ENCODE measurements around the gene RANBP17.
"Not testable (repeated sequence)": the region's sequence is repeated elsewhere in the genome, so short reads cannot be mapped to it uniquely, and the experiment has no call there.

Gene RANBP17

GRCh38 chr5:170861917-170862766 is at the start of gene RANBP17:
Gene RANBP17, plus strand, starts transcription at chr5:170862018.
- DNase-seq (ENCODE audit: low read depth) = no peak

- no peak for DNase-seq (ENCODE audit: low read depth)
Observed at GRCh38 chr5:170813231-170813630, 48.6 kb upstream of the RANBP17 start.

GRCh38 chr5:170817195-170817594 is 44.6 kb upstream of the RANBP17 start:
- DNase-seq (ENCODE audit: low read depth) = no peak

DNA sequence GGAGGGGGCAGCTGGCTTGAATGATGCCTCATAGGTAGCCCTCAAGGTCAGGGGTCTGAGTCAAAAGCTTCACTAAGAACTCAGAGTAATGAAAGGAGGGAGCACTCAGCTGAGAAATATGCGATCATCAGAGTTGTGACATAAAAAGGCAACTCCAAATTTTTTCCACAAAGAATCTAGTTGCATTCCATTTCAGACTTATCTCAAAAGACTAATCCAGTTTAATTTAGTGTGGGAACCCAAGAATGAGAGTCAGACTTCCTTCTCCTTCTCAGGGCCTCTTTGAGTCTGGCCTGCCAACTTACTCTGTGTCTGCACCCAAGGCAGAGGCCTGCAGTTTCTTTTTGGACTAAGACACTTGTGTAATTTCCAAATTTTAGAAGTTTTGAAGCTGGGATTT is 43.6 kb upstream of the RANBP17 start:
- DNase-seq (ENCODE audit: low read depth) = no peak

GRCh38 chr5:170819824-170820223 is 42.0 kb upstream of the RANBP17 start:
- no peak for DNase-seq (ENCODE audit: low read depth)

DNA sequence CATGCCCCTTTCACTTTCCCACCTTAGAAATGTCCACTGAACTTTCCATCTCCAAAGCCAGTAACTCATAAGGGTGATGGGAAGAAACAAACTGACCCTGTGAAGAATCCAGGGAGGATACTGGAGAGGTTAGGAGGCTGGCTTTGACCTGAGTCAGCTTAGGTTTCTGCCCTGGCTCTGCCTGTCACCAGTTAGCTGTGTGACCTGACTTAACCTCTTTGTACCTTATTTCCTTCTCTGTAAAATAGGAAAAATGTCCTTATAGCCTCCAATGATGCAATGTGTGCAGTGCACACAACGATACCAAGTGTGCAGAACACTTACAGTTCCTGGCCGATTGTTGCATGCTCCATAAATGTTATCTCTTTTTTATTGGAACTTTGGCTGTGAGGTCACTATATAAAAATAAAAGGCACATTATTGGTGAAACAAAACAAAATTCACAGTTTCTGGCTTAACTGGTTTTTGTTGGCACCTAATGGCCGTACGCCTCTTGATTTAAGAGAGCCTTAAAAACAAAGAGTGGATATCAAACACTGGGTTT is 40.5 kb upstream of the RANBP17 start:
- DNase-seq (ENCODE audit: low read depth) = no peak

- no peak for DNase-seq (ENCODE audit: low read depth)
Observed at GRCh38 chr5:170826117-170826516, 35.7 kb upstream of the RANBP17 start.

GRCh38 chr5:170832241-170832640 is 29.6 kb upstream of the RANBP17 start:
- DNase-seq (ENCODE audit: low read depth) = no peak

GRCh38 chr5:170833981-170834380 is 27.8 kb upstream of the RANBP17 start:
- not testable (repeated sequence) for DNase-seq (ENCODE audit: low read depth)

DNA sequence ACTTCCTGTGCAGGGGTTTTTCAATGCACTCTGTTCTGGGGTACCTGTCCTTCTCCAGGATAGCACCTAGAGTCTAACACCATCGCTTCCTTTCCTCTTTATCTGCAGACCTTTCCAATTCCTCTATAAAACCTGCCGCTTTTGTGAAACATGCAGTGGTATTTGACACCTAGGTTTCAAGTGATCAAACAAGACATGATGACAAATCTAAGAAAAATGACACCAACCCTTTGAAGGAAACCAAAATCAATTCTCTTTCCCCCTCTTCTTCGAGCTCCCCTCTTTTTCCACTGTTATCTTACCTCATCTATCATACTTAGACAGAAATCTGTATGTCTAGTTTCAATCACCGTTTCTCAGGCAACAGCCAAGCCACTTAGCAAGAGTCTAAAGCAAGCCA is 25.6 kb upstream of the RANBP17 start:
- DNase-seq (ENCODE audit: low read depth) = no peak

GRCh38 chr5:170843870-170844269 is 17.9 kb upstream of the RANBP17 start:
- no peak for DNase-seq (ENCODE audit: low read depth)

DNA sequence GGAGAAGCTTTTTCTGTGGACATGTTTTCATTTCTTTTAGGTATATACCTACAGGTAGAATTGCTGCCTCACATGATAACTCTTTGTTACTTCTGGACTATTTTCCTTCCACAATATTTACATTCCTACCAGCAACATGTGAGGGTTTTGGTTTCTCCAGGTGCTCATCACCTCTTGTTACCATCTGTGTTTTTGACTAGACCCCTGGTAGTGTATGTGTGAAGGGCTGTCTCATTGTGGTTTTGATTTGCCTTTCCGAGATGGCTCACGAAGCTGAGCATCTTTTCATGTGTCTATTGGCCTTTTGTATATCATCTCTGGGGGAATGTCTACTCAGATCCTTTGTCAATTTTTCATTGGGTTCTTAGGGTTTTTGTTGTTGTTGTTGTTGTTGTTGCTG is 17.2 kb upstream of the RANBP17 start:
- DNase-seq (ENCODE audit: low read depth) = no peak

DNA sequence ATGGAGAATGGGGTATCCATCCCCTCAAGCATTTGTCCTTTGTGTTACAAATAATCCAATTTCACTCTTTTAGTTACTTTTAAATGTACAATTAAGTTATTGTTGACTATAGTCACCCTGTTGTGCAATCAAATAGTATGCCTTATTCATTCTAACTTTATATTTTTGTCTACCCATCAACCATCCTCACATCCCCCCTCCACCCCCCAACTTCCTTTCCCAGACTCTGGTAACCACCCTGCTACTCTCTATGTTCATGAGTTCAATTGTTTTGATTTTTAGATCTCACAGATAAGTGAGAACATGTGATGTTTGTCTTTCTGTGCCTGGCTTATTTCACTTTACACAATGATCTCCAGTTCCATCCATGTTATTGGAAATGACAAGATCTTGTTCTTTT is 15.4 kb upstream of the RANBP17 start:
- DNase-seq (ENCODE audit: low read depth) = no peak

DNA sequence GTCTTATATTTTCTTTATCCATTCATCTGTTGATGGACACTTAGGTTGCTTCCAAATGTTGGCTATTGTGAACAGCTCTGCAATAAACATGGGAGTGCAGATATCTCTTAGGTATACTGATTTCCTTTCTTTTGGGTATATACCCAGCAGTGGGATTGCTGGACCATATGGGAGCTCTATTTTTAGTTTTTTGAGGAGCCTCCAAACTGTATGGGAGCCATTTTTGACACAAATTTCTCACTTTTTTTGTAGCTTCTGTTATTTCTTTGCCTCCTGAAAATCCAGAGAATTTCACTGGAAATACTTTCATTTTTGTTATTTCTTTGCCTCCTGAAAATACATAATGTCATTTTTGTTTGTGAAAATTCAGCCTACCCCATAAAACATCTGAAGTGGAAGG is 15.0 kb upstream of the RANBP17 start:
- DNase-seq (ENCODE audit: low read depth) = no peak

- no peak for DNase-seq (ENCODE audit: low read depth)
Observed at GRCh38 chr5:170848033-170848432, 13.8 kb upstream of the RANBP17 start.

DNA sequence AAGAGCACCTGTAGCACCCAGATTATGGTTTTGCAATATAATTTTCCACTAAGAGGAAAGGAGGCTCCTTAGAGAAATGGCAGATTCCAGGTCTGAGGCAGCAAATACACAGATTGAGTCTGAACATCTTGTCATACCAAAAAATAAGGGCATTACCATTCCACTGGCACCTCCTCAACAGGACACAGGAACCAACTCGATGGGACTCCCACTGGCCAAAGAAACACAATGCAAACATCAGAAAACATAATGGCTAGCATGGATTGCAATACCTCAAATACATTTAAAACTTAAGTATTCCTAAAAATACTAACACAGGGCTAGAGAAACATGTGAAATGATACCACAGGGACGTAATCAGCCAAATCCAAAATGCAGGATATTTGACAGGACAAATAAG is 12.4 kb upstream of the RANBP17 start:
- DNase-seq (ENCODE audit: low read depth) = no peak

- DNase-seq (ENCODE audit: low read depth) = no peak
Observed at GRCh38 chr5:170854566-170854965, 7.3 kb upstream of the RANBP17 start.

DNA sequence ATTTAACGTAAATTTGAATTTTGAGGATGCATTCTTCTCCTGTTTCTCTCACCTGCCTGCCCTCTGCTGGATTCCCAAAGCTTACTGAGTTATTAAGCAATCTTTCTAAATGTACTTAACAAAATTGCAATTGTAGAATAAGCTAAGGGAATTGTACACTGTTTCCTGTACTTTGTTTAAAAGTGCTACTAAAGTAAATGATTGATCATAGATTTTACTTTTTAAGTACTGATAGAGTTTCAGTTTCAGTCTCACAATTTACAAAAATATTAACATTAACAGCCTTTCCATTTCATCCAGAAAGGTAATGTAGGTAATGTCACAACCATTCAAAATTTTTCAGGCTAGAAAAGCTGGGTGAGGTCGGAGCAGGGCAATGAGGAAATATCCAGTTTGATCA is 4.8 kb upstream of the RANBP17 start:
- no peak for DNase-seq (ENCODE audit: low read depth)

DNA sequence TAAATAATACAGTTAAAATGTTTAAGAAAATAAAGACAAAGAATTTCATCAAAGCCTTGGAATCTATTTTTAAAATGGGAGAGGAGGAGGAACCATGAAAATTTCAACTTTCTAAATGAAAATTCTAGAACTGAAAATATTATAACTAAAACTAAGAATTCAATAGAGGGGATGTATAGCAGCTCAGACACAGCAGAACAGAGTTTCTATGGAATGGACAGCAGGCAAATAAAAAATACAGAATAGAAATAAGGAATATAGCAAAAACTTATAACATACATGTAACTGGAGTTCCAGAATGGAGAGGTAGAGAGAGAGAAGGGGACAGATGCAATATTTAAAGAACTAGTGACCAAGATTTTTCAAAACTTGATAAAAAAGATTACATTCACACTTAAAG is 1.4 kb upstream of the RANBP17 start:
- no peak for DNase-seq (ENCODE audit: low read depth)

- no peak for DNase-seq (ENCODE audit: low read depth)
Observed at GRCh38 chr5:170860818-170861666, 776 bp upstream of the RANBP17 start.

- no peak for DNase-seq (ENCODE audit: low read depth)
Observed at GRCh38 chr5:170861667-170861916, 226 bp upstream of the RANBP17 start.

DNA sequence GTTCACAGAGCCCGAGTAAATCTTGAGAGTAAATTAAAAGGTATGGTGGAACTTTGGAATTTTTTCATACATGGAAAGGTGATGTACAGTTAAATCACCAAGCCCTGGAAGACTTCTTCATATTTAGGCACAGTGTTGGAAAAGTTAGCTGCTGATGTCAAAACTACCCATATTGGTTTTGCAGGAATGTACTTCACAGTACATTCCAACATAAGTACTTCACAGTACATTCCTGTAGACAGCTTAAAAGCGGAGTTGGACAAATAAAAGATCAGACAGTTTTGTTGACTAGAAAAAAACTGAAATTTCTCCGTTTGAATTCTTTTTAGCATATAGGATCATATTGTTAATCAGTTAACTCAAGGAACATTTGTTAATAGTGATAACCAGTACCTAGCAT is 1.8 kb downstream of the RANBP17 start:
- no peak for DNase-seq (ENCODE audit: low read depth)

GRCh38 chr5:170865622-170866021 is 3.8 kb downstream of the RANBP17 start:
- DNase-seq (ENCODE audit: low read depth) = no peak
